Measurements from ENCODE around the gene GPATCH2L.

The GPATCH2L gene

DNA sequence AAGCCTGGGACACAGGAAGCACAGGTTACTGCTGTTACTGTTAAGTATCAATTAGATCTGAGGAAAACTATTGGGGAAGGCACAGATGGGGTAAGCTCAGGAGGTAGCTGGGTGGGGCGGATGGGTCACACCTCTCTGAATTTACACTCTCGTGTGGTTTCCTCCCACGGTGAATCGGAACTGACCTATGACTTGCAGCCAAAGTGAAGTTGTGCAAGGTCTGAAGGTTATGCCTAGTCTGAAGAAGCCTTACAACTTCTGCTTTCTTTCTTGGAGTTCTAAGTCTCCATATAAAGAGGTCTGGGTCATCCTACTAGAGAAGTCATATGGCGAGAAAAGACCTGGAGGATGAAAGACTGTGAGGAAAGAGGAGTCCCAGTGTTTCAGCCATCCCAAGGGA is 25.6 kb upstream of the GPATCH2L start:
- no peak overlapping the region for H3K4me3 ChIP-seq (ENCODE audit: low read depth, low read length)
- DNase-seq (ENCODE audit: low read depth), result no peak
- TF ChIP-seq, protein P1, sequence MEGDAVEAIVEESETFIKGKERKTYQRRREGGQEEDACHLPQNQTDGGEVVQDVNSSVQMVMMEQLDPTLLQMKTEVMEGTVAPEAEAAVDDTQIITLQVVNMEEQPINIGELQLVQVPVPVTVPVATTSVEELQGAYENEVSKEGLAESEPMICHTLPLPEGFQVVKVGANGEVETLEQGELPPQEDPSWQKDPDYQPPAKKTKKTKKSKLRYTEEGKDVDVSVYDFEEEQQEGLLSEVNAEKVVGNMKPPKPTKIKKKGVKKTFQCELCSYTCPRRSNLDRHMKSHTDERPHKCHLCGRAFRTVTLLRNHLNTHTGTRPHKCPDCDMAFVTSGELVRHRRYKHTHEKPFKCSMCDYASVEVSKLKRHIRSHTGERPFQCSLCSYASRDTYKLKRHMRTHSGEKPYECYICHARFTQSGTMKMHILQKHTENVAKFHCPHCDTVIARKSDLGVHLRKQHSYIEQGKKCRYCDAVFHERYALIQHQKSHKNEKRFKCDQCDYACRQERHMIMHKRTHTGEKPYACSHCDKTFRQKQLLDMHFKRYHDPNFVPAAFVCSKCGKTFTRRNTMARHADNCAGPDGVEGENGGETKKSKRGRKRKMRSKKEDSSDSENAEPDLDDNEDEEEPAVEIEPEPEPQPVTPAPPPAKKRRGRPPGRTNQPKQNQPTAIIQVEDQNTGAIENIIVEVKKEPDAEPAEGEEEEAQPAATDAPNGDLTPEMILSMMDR (conservative IDR thresholded peaks at IDR 0.05; ENCODE audit: low read depth, low read length), result no peak

DNA sequence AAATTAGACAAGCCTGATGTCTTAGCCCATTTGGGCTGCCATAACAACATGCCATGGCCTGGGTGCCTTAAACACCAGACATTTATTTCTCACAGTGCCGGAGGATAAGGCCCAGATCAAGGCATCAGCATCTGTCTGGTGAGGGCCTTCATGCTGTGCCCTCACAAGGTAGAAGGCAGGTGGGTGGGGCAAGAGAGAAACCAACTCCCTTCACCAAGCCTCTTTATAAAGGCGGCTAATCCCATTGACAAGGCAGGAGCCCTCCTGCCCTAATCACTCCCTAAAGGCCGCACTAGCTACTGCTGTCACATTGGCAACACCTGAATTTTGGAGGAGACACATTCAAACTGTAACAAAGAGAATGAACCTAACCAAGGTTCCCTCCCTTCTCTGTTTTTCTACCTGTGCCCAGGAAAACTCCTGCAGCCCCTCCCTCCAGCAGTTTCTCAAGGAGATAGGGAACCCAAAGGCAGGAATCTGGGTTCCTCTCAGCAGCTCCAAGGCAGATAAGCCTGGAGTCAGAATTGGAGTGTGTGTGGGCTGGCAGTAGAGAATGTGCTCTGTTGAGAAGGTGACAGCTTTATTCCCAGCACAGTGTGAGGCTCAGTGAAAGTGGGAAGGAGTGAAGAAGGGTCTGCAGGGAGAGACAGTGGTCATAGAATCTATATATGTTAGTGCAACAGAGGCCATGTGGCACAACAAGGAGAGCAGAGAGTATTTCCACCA is 21.7 kb upstream of the GPATCH2L start:
- H3K4me3 ChIP-seq (ENCODE audit: low read depth, low read length), result no peak overlapping the region
- TF ChIP-seq, protein P1 (conservative IDR thresholded peaks at IDR 0.05; ENCODE audit: low read depth, low read length), result no peak
- DNase-seq (ENCODE audit: low read depth), result no peak

DNA sequence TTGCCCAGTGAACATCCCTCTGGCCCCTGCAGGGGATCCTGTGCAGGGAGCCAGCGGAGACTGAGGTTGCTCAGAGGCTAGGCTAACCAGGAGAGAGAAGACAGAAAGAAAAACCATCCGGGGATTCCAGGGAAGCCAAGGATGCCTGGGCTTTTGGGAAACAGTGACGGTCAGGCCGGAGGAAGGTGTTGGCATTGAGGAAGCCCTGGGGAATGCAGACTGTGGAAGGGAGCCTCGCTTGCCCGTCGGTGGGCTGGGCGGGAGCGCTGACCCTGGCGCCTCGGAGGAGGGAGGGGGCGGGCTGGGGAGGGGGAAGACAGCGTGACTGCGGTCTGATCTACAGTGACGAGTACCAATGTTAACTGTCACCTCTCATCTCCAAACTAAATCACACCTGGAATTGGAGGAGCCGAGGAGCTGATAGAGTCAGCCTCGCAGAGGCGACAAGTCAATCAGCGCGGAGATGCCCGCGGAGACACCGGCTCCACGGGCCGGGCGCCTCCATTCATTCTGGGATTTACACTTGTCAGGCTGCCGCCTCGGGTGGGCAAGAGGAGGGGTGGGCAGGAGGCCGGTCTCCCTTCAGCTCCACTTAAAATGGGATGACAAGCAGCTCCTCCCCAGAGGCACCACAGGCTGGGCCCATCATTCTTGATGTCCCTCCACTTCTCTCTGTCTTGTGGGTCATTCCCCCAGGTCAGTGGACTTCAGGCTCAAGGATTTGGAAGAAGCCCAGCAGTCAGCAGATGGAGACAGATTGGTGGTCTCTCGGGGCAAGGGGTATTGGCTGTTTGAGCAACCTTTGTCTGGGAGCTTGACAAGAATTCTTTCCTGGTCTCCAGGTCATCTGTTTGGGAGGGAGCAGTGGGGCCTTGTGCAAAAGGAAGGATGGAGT is 20.4 kb upstream of the GPATCH2L start:
- no peak overlapping the region for H3K4me3 ChIP-seq (ENCODE audit: low read depth, low read length)
- DNase-seq (ENCODE audit: low read depth), result no peak
- TF ChIP-seq, protein P1 (conservative IDR thresholded peaks at IDR 0.05; ENCODE audit: low read depth, low read length), result no peak

DNA sequence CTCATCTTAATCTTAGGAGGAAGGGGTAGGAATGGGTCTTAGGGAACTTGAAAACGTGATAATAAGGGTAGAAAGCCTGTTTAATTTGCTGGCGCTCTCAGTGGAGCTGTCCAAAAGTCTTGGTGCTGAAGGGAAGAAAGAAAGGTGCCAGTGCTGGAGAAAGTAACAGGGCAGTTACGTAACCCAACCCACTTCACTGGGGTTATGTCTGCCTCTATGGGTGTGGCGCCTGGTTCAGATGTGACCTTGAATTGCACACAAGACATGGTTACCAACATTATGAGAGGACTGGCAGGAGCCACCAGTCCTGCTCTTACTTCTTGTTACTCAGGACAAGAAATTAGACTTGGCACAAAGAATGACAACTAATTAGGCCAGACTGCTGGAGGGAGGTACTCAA is 18.6 kb upstream of the GPATCH2L start:
- TF ChIP-seq, protein P1 (conservative IDR thresholded peaks at IDR 0.05; ENCODE audit: low read depth, low read length), result no peak
- no peak overlapping the region for H3K4me3 ChIP-seq (ENCODE audit: low read depth, low read length)
- DNase-seq (ENCODE audit: low read depth), result peak; percentile 50

DNA sequence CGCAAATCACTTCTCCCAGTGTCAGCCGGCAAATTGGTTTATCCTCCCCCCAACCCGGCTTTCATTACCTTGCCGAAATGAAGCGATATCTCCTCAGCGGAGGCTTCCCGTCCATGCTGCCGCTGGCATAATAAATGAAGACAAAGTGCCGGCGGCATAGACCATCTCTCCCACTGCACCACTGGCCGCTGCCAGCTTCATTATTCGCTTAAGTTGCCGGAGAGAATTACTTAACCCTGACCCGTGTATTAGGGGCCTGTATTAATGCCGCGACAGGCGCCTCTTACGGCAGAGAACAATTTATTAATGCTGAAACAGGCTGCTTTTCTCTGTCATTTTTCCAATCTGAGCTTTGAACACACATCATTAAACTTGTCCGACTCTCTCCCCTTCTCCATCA is 17.5 kb upstream of the GPATCH2L start:
- H3K4me3 ChIP-seq (ENCODE audit: low read depth, low read length), result no peak overlapping the region
- DNase-seq (ENCODE audit: low read depth), result no peak
- TF ChIP-seq, protein P1 (conservative IDR thresholded peaks at IDR 0.05; ENCODE audit: low read depth, low read length), result no peak

DNA sequence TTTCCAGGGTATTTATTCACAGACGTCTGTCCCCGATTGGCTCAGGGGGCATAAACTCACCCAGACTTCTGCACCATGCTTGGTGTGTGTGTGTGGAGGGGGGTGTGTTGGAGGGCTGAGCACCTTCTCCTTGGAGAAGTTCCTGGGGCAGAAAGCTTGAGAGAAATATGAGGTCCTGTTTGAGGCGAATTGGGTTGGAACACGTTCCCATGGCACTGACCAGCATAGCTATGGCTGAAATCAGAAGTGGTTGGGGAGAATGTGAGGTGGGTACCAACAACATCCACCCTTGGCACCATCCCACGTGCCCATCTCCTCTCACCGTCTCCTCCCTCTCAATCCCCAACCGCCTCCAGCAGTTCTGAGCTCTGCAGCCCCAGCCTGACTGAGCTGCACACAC is 16.0 kb upstream of the GPATCH2L start:
- no peak overlapping the region for H3K4me3 ChIP-seq (ENCODE audit: low read depth, low read length)
- no peak for DNase-seq (ENCODE audit: low read depth)
- TF ChIP-seq, protein P1 (conservative IDR thresholded peaks at IDR 0.05; ENCODE audit: low read depth, low read length), result no peak

Data from choroid plexus epithelial cell (primary cell).